Astrocyte (in vitro differentiated cells and primary cell): ENCODE results near the gene FGFR3. TPM values are rescaled to one million over a fixed set of nuclear protein-coding genes. Genes with fewer than 3 reads are reported as not detected.

Experiments
- DNase-seq: peaks from one replicate; pipeline ENCODE4 v3.0.0-alpha.2; 2010; ENCODE audit warnings: low read depth
- FAIRE-seq: peaks from 2 replicates; lab custom pipeline; 2011; peaks lifted over from hg19 to GRCh38; lab: Jason Lieb, UNC
- H2AFZ ChIP-seq: 2 replicates; pipeline ENCODE4 v1.6.0; 2012; ENCODE audit warnings: low read depth, low read length, inconsistent platforms
- H3K27ac ChIP-seq: 2 replicates; pipeline ENCODE4 v1.5.1; 2011; ENCODE audit warnings: low read depth, low read length, inconsistent platforms
- H3K27me3 ChIP-seq: 2 replicates; pipeline ENCODE4 v1.6.0; 2011; ENCODE audit warnings: low read length, inconsistent platforms; ENCODE audit not compliant: insufficient read depth
- H3K36me3 ChIP-seq: 2 replicates; pipeline ENCODE4 v1.5.1; 2011; ENCODE audit warnings: low read length, inconsistent platforms; ENCODE audit not compliant: insufficient read depth
- H3K4me1 ChIP-seq: 2 replicates; pipeline ENCODE4 v1.5.1; 2011; ENCODE audit warnings: low read length, inconsistent platforms; ENCODE audit not compliant: insufficient read depth
- H3K4me2 ChIP-seq: 2 replicates; pipeline ENCODE4 v1.6.0; 2012; ENCODE audit warnings: low read length, inconsistent platforms
- H3K4me3 ChIP-seq: 2 replicates; pipeline ENCODE4 v1.5.1; 2011; ENCODE audit warnings: low read depth, mild to moderate bottlenecking, low read length, inconsistent platforms; ENCODE audit not compliant: insufficient read depth
- H3K79me2 ChIP-seq: 2 replicates; pipeline ENCODE4 v1.6.0; 2012; ENCODE audit warnings: mild to moderate bottlenecking, low read length, inconsistent platforms; ENCODE audit not compliant: insufficient read depth
- H3K9ac ChIP-seq: 2 replicates; pipeline ENCODE4 v1.6.0; 2012; ENCODE audit warnings: mild to moderate bottlenecking, low read length, inconsistent platforms
- H3K9me3 ChIP-seq: 2 replicates; pipeline ENCODE4 v1.5.1; 2012; ENCODE audit warnings: low read depth, mild to moderate bottlenecking, low read length, inconsistent platforms; ENCODE audit not compliant: insufficient read depth
- H4K20me1 ChIP-seq: 2 replicates; pipeline ENCODE4 v1.6.0; 2012; ENCODE audit warnings: low read length, inconsistent platforms; ENCODE audit not compliant: insufficient read depth
- H3K27ac Mint-ChIP-seq: one replicate; pipeline ENCODE4 v1.8.0; 2021; ENCODE audit warnings: mild to moderate bottlenecking, mixed read lengths; ENCODE audit not compliant: unreplicated experiment
- H3K27me3 Mint-ChIP-seq: one replicate; pipeline ENCODE4 v1.8.0; 2021; ENCODE audit warnings: low read depth, mixed read lengths; ENCODE audit not compliant: unreplicated experiment
- H3K36me3 Mint-ChIP-seq: one replicate; pipeline ENCODE4 v1.8.0; 2021; ENCODE audit warnings: low read depth, mixed read lengths; ENCODE audit not compliant: unreplicated experiment
- H3K4me1 Mint-ChIP-seq: one replicate; pipeline ENCODE4 v1.8.0; 2021; ENCODE audit warnings: low read depth, mixed read lengths; ENCODE audit not compliant: unreplicated experiment
- H3K4me3 Mint-ChIP-seq: one replicate; pipeline ENCODE4 v1.8.0; 2021; ENCODE audit warnings: mild to moderate bottlenecking, moderate library complexity, mixed read lengths; ENCODE audit not compliant: unreplicated experiment
- H3K9me3 Mint-ChIP-seq: one replicate; pipeline ENCODE4 v1.8.0; 2021; ENCODE audit warnings: mild to moderate bottlenecking, mixed read lengths; ENCODE audit not compliant: unreplicated experiment
- EZH2 ChIP-seq: IDR thresholded peaks from 2 replicates; pipeline ENCODE4 v1.6.1; 2012; ENCODE audit warnings: mild to moderate bottlenecking, low read length, inconsistent platforms; ENCODE audit not compliant: insufficient read depth
- total RNA-seq: library from RNA; stranded (reverse); gene quantifications from 2 replicates; pipeline ENCODE4 v1.2.1, GENCODE V29; 2021
- TF ChIP-seq, protein P1 (sequence below): IDR thresholded peaks from 2 replicates; pipeline ENCODE4 v1.5.1; 2011; ENCODE audit warnings: low read depth, mild to moderate bottlenecking, inconsistent platforms, low read length, moderate library complexity; ENCODE audit not compliant: insufficient read depth

The FGFR3 gene
- total RNA-seq, 1 donor from 2014 or later, result 3.9 TPM

DNA sequence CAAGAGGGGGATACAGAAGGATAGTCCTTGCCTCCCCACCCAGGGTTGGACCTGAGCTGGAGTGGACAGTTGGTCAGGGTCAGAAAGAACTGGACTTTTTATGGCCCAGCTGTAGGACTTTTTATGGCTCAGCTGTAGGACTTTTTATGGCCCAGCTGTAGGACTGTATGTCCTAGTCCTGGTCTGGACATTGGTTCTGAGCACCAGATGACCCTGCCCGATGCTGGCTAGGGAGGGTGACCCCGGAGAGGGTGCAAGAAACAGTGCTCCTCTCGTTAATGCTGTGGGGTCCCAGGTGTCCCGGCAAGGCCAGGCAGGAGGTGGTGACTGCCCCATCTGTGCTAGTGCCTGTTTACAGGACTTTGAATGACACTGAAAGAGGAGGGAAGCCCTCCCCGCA is 64.8 kb downstream of the FGFR3 start:
- H3K27ac ChIP-seq, result no peak overlapping the region
- H3K9me3 Mint-ChIP-seq, result no peaks in the 10 kb centered on the region
- H4K20me1 ChIP-seq, result peaks cover 17% of the 10 kb centered on the region
- H3K4me1 Mint-ChIP-seq, result peaks cover 2% of the 10 kb centered on the region
- TF ChIP-seq, protein P1, sequence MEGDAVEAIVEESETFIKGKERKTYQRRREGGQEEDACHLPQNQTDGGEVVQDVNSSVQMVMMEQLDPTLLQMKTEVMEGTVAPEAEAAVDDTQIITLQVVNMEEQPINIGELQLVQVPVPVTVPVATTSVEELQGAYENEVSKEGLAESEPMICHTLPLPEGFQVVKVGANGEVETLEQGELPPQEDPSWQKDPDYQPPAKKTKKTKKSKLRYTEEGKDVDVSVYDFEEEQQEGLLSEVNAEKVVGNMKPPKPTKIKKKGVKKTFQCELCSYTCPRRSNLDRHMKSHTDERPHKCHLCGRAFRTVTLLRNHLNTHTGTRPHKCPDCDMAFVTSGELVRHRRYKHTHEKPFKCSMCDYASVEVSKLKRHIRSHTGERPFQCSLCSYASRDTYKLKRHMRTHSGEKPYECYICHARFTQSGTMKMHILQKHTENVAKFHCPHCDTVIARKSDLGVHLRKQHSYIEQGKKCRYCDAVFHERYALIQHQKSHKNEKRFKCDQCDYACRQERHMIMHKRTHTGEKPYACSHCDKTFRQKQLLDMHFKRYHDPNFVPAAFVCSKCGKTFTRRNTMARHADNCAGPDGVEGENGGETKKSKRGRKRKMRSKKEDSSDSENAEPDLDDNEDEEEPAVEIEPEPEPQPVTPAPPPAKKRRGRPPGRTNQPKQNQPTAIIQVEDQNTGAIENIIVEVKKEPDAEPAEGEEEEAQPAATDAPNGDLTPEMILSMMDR, result no peak
- no peak for TF ChIP-seq EZH2
- DNase-seq (no peak), FAIRE-seq (no peak)
- H3K9me3 ChIP-seq, result no peaks in the 10 kb centered on the region
- no peak overlapping the region for H3K27ac Mint-ChIP-seq
- H3K36me3 Mint-ChIP-seq, result peaks cover 1% of the 10 kb centered on the region
- H3K4me3 Mint-ChIP-seq, result no peak overlapping the region
- H3K4me2 ChIP-seq, result peak overlapping the region; percentile 91
- no peak overlapping the region for H2AFZ ChIP-seq
- peaks cover 46% of the 10 kb centered on the region for H3K79me2 ChIP-seq
- H3K27me3 ChIP-seq, result no peaks in the 10 kb centered on the region
- H3K9ac ChIP-seq, result no peak overlapping the region
- H3K36me3 ChIP-seq, result peaks cover 5% of the 10 kb centered on the region
- H3K27me3 Mint-ChIP-seq, result peaks cover 15% of the 10 kb centered on the region
- peaks cover 20% of the 10 kb centered on the region for H3K4me1 ChIP-seq
- no peak overlapping the region for H3K4me3 ChIP-seq

Other genes with a start within 250 kb of the FGFR3 start
- gene FAM53A, start 109.0 kb upstream of the FGFR3 start, total RNA-seq, result 2.1 and 3.4 TPM in 2 replicates
- 44.5 and 45.1 TPM in 2 replicates for gene SLBP, start 81.0 kb upstream of the FGFR3 start, total RNA-seq
- gene TMEM129, start 72.0 kb upstream of the FGFR3 start, total RNA-seq, result 26.8 and 29.3 TPM in 2 replicates
- gene TACC3, start 71.8 kb upstream of the FGFR3 start, total RNA-seq, result 10.2 and 15.0 TPM in 2 replicates
- gene LETM1, start 62.9 kb downstream of the FGFR3 start, total RNA-seq, result 53.1 and 60.3 TPM in 2 replicates
- gene NSD2, start 78.1 kb downstream of the FGFR3 start, total RNA-seq, result 19.2 and 31.3 TPM in 2 replicates
- 22.1 and 24.5 TPM in 2 replicates for gene NELFA, start 215.7 kb downstream of the FGFR3 start, total RNA-seq